AG04449 (cell line): ENCODE data around the gene TSPAN33.

Source experiments
- CTCF ChIA-PET: fragments of 350-600 bp; formaldehyde crosslinking; extraction: SDS; loops from one replicate; lab custom pipeline; 2021; ENCODE audit warnings: antibody characterized with exemption; lab: Yijun Ruan, JAX
- POLR2A ChIA-PET: fragments of 400-600, 350-600 bp; formaldehyde crosslinking; extraction: SDS; loops from one replicate; lab custom pipeline; 2020; ENCODE audit warnings: antibody characterized with exemption, inconsistent platforms; lab: Yijun Ruan, JAX
- DNase-seq: peaks from one replicate; pipeline ENCODE4 v3.0.0-alpha.2; 2010; ENCODE audit warnings: low read depth, low spot score
- H3K4me3 ChIP-seq: 2 replicates; pipeline ENCODE4 v1.5.1; 2011; ENCODE audit warnings: low read depth, mild to moderate bottlenecking, control low read depth, low read length
- TF ChIP-seq, protein P1 (sequence below): IDR thresholded peaks from one replicate; pipeline ENCODE4 v1.5.1; 2011; ENCODE audit warnings: mild to moderate bottlenecking, moderate library complexity, low read length, control low read depth, inconsistent platforms; ENCODE audit not compliant: insufficient read depth; ENCODE audit errors: missing control alignments

Gene TSPAN33

GRCh38 chr7:129144095-129144833 lies at the start of gene TSPAN33:
Gene TSPAN33 (plus strand): TSS chr7:129144707. CDS start chr7:129144981, 274 bp downstream.
- ChIA-PET POLR2A (no interaction called here), CTCF (interaction anchor here (0.8 to 3.0 kb wide), 3 partner anchors 19 to 797 kb away, joined by 3 to 15 read pairs (median 6); no protein-coding TSS in a partner anchor)
- DNase-seq: no peak
- H3K4me3 ChIP-seq: peak within 1 kb of the TSS; percentile 46
- TF ChIP-seq, protein P1, sequence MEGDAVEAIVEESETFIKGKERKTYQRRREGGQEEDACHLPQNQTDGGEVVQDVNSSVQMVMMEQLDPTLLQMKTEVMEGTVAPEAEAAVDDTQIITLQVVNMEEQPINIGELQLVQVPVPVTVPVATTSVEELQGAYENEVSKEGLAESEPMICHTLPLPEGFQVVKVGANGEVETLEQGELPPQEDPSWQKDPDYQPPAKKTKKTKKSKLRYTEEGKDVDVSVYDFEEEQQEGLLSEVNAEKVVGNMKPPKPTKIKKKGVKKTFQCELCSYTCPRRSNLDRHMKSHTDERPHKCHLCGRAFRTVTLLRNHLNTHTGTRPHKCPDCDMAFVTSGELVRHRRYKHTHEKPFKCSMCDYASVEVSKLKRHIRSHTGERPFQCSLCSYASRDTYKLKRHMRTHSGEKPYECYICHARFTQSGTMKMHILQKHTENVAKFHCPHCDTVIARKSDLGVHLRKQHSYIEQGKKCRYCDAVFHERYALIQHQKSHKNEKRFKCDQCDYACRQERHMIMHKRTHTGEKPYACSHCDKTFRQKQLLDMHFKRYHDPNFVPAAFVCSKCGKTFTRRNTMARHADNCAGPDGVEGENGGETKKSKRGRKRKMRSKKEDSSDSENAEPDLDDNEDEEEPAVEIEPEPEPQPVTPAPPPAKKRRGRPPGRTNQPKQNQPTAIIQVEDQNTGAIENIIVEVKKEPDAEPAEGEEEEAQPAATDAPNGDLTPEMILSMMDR: no peak

DNA sequence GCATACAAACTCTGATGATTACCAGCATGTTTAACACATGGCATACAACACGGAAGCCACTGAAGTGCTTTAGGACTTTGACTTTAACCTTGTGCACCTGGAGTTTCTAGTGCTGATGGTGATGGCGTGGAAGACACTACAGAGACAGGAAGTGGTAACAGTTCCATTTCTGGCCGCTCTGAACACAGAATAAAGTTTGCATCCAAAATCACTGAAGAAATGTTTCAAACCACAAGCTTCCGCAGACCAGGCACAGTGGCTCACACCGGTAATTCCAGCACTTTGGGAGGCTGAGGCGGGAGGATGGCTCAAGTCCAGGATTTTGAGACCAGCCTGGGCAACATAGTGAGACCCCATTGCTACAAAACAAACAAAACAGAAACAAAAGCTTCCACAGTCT lies 49.2 kb upstream of the TSPAN33 start:
- POLR2A ChIA-PET: interaction anchor here (0.6 kb wide), 1 partner anchor 8 kb away, joined by 3 read pairs; no protein-coding TSS in a partner anchor
- CTCF ChIA-PET: interaction anchor here (0.6 to 1.7 kb wide), 6 partner anchors 10 to 248 kb away, joined by 3 to 4 read pairs (median 4); no protein-coding TSS in a partner anchor
- no peak for DNase-seq

DNA sequence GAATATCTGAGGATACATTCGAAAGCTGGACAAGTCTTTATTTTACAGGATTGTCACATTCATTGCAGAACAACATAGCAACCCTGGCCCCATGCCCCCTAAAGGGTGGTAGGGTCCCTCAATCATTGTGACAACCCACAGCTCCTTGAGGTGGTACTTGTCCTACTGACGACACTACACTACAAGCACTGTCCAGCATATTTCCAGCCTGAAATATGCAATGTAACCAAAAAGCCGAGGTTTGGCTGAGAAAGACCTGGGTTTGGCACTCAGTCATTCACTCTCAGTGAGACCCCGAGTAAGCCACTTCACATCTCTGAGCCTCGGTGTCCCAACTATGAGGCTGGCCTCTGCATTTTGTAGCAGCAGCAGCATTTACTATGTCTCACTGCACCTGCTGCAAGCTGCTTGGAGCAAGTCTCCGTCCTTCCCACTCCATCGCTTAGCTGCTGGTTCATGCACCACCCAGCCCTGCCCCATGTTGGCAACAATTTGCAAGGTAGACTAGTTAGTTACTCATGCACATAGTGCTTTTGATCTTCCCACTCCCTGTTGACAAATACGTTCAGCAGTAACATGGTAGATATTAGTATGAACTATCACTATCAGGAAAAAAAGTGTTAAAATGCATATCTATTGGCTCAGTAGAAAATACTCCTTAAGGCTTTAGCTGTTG lies 46.0 kb upstream of the TSPAN33 start:
- ChIA-PET POLR2A (no interaction called here), CTCF (interaction anchor here (1.0 to 6.5 kb wide), 4 partner anchors 9 to 194 kb away, joined by 3 to 69 read pairs (median 6); no protein-coding TSS in a partner anchor)
- TF ChIP-seq, protein P1: no peak
- DNase-seq: no peak
- H3K4me3 ChIP-seq: no peak overlapping the region

More for the DNA sequence above, 49.2 kb upstream of the TSPAN33 start:
- no peak overlapping the region for H3K4me3 ChIP-seq
- TF ChIP-seq, protein P1: no peak

DNA sequence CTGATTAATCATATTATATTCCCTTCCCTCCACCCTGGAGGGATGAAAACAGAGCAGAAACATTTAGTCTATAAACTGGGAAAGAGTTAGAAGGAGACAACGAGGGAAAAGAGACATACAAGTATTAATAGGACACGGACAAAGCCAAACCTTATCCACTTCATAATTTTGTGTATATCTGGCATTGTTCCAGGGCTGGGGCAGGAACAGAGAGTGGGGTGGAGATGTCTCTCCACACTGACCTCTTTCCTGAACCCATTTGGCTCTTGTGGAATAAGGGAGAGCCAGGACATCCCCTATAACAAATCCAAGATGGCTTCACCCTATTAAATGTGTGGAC lies 43.7 kb upstream of the TSPAN33 start:
- CTCF ChIA-PET: interaction anchor here (1.1 to 6.5 kb wide), 2 partner anchors 11 to 217 kb away, joined by 3 to 69 read pairs; no protein-coding TSS in a partner anchor
- no peak overlapping the region for H3K4me3 ChIP-seq
- POLR2A ChIA-PET: no interaction called here
- DNase-seq: no peak
- TF ChIP-seq, protein P1: no peak

GRCh38 chr7:129101746-129102145 lies 42.8 kb upstream of the TSPAN33 start:
- DNase-seq: no peak
- no peak overlapping the region for H3K4me3 ChIP-seq
- ChIA-PET POLR2A (no interaction called here), CTCF (interaction anchor here (1.1 to 6.5 kb wide), 2 partner anchors 12 to 218 kb away, joined by 3 to 69 read pairs; no protein-coding TSS in a partner anchor)
- TF ChIP-seq, protein P1: no peak
